GM12874 (cell line): ENCODE data around the gene APBA1.

ENCODE experiments used
- TF ChIP-seq, protein P1 (sequence below): IDR thresholded peaks from 2 replicates; pipeline ENCODE4 v1.5.1; 2011; ENCODE audit warnings: low read depth, mild to moderate bottlenecking, control low read depth, low read length, moderate library complexity; ENCODE audit not compliant: insufficient read depth

The APBA1 gene

DNA sequence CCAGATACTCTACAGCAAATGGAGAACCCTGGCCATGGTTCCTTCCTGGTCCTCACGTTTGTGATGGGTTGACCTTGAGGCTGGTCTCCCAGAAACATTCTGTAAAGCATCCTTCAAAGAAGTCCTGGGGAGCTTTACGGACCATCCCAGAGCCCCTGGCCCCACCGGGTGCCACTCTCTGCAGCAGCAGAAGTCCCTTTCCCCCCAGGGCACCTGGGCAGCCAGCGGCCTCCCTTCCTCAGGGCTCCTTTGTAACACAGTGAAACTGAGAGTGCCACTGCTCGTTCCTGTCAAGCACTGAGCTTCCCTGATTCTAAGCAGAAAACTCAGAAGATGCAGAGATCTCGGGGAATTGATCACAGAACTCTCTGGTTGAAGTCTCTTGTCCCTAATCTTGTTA is 242.9 kb downstream of the APBA1 start:
- TF ChIP-seq, protein P1, sequence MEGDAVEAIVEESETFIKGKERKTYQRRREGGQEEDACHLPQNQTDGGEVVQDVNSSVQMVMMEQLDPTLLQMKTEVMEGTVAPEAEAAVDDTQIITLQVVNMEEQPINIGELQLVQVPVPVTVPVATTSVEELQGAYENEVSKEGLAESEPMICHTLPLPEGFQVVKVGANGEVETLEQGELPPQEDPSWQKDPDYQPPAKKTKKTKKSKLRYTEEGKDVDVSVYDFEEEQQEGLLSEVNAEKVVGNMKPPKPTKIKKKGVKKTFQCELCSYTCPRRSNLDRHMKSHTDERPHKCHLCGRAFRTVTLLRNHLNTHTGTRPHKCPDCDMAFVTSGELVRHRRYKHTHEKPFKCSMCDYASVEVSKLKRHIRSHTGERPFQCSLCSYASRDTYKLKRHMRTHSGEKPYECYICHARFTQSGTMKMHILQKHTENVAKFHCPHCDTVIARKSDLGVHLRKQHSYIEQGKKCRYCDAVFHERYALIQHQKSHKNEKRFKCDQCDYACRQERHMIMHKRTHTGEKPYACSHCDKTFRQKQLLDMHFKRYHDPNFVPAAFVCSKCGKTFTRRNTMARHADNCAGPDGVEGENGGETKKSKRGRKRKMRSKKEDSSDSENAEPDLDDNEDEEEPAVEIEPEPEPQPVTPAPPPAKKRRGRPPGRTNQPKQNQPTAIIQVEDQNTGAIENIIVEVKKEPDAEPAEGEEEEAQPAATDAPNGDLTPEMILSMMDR = no peak

- TF ChIP-seq, protein P1 = no peak
Observed at GRCh38 chr9:69428017-69428785, 244.0 kb downstream of the APBA1 start.

GRCh38 chr9:69427286-69427685 is 244.9 kb downstream of the APBA1 start:
- TF ChIP-seq, protein P1 = no peak

GRCh38 chr9:69425136-69425801 is 246.9 kb downstream of the APBA1 start:
- TF ChIP-seq, protein P1 = no peak

DNA sequence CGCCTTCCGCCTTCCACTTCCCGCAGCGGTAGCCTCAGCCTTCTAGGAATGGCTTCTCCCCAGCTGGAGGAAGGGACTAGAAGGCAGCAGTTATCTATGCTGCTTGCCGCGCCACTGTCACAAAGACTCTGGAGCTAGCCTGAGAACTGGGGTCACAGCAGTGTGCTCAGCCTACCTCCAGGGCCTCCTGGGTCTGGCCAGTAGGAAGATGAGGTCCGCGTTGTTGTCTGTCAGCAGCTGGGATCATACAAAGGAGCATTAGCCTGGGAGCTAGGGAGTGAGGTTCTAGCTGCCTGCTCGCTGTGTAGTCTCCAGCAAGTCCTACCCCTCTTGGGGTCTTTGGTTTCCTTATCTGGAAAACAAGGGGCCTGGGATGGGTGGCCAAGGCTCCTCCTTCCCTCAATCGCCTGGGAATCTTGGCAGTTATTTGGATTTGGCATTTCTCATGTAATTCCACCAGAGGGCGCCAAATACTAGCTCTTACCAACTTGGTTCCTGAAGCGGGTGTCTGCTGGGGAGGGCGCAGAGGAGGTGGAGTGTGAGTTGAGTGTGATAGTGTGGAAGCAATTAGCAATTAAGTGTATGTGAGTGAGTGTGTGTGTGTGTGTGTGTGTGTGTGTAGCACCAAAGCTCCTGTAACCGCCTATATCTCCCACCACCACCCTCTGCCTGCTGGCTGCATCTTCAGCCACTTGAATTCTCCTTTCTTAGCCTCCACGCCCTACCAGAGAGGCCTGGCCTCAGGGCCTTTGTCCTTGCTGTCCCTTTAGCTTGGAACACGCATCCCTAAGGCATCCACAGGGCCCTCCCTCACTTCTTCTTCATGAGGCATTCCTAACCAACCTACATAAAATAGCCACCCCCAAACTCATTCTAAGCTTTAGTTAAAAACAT is 250.0 kb downstream of the APBA1 start:
- TF ChIP-seq, protein P1 = peak; percentile 61

DNA sequence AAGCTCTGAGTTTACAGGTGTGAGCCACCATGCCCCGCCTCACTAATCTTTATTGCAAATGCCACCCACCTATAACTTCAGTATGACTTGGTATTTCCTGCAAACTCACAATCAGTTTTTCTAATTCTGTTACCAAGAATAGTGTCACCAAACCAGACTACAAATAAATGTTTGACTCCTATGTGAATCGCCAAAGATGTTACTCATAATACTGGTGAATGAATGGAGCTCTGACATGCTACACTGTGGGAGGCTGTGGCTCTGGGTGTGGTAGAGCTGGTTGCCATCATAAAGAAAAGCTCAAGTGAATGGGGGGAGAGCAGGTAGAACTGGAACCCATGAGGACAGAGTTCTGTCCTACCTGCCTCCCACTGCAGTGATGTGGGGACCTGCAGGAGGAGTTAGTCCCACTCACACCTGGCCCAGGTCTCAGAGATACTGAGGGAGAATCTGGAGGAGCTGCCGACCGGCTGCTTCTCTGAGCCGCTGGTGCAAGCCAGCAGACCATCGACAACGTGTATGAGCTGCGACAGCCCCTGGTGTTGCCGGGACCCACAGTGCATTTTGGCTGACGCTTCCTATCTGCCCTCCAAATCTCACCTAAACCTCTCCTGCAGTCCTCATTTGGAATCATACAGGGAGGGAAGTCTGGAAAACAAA is 251.4 kb downstream of the APBA1 start:
- TF ChIP-seq, protein P1 = no peak
